ENCODE results near the gene COL25A1.
A peak's percentile ranks its signal among the peaks of the same experiment; 100 is the strongest.

Gene COL25A1

DNA sequence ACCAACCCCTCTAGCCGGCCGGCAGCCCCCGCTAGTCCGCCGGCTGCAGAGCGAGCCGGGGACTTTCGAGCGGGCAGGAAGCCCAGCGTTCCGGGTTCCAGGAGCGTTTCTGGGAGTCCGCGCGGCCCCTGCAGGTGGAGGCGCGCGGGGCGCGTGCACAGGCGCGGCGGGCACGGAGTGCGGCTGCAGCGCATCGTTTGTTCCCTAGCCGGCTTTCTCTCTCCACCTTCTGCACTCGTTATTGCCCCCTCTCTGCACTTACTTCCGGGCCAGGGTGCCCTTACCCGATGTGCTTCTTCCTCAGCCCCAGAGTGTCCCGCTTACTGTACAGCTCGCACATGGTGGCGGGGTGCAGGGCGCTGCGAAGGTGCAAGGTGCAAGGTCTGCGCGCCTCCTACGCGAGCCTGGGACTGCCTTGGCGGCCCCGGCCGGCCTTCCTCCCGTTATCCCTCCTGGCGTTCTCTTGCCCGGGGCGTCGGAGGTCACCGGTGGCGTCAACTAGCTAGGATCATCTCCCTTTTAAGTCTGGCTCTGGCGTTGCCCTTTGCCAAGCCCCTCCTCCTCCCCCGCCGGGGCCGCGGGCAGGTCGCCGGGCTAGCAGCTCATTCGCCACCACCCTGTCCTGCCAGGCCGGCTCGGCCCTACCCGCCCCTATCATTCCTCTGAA lies 539.8 kb downstream of the COL25A1 start, which contains the start of gene ETNPPL:
Gene ETNPPL, minus strand, starts transcription at position 495 of the 667 bp plus-strand sequence. Its CDS starts 155 bp downstream, at position 340.
- peak; percentile 43 for DNase-seq (ENCODE audit: low spot score)

Data from GM03348 (cell line).